ENCODE data around the gene CCDC91.

GRCh38 chr12:28202374-28203130 is 12.3 kb downstream of the CCDC91 start:
- TF ChIP-seq CTCF (IDR thresholded peaks at IDR 0.05) (no peak), POLR2A (IDR thresholded peaks at IDR 0.05) (no peak)
